ENCODE measurements around the gene NDC1.

Gene NDC1

DNA sequence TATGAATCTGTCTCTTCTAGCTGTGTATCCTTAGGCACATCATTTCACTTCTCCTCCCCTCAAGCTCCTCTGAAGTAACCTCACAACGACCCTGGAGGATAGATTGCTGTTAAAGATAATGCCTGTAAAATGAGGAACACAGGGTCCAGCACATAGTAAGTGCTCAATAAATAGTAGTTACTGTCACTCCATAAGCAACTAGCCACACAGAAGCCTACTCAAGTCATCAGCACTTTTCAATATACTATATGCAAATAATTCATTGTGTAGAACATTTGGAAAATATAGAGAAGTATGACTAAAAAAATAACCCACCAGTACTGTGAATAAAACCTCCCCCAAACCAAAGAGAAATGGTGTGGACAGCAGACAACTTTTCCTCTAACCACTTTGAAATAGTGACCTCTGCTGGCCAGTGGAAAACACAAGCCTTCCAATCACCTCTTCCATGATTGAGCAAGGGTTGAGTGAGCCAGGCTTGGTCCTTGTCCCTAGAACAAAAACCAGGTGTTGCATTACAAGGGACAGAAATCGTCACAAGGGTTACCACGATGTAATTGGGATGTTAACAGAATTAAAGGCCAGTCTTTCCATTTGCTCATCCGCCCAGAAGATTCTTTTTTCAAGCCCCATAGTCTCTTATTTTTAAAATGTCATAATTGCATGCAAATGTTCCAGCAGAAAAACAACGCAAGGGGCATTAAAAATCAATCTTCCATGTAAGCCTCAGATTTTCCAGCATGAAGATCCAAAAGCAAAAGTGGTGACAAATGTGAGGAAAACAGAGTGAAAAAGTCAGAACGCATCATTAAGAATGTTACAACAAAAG, 83.4 kb downstream of the NDC1 start:
- Histone ChIP-seq H3K9ac (no peak overlapping the region), H3K4me1 (peaks cover 2% of the 10 kb centered on the region), H3K4me3 (no peak overlapping the region), H3K27me3 (no peaks in the 10 kb centered on the region), H3K4me2 (no peak overlapping the region), H3K9me3 (no peaks in the 10 kb centered on the region), H3K27ac (no peak overlapping the region), H3K36me3 (no peaks in the 10 kb centered on the region), H4K20me1 (no peaks in the 10 kb centered on the region)
- no peak for TF ChIP-seq Cebpa-rat (IDR thresholded peaks at IDR 0.05)

- no peak for TF ChIP-seq Cebpa-rat (IDR thresholded peaks at IDR 0.05)
- H3K36me3 ChIP-seq, result no peaks in the 10 kb centered on the region
- H4K20me1 ChIP-seq, result no peaks in the 10 kb centered on the region
- H3K4me1 ChIP-seq, result peaks cover 10% of the 10 kb centered on the region
- no peak overlapping the region for H3K4me2 ChIP-seq
- no peaks in the 10 kb centered on the region for H3K27me3 ChIP-seq
- H3K9ac ChIP-seq, result no peak overlapping the region
- H3K27ac ChIP-seq, result no peak overlapping the region
- H3K9me3 ChIP-seq, result no peaks in the 10 kb centered on the region
- no peak overlapping the region for H3K4me3 ChIP-seq
Observed at GRCh38 chr1:53752281-53752680, 85.8 kb downstream of the NDC1 start.

DNA sequence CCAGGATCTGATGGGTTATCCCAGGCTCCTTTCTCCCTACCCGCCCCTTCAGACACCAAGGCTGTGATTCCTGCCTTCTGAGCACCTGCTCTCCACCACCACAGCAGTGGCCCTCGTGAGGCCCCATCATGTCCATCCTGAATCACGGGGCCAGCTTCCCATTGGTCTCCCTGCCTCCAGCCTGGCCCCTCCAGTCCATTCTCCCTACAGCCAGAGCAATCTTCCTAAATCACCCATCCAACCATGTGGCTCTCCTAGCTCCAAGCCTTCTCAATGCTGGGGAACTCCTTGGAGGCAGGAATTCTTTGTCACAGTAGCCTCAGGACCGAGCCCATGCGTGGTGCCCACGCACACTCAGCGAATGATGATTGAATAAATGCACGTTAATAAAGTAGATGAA, 90.3 kb downstream of the NDC1 start:
- Histone ChIP-seq H3K9me3 (peaks cover 7% of the 10 kb centered on the region), H3K4me1 (peaks cover 10% of the 10 kb centered on the region), H3K27ac (no peak overlapping the region), H3K36me3 (no peaks in the 10 kb centered on the region), H3K9ac (no peak overlapping the region), H3K27me3 (no peaks in the 10 kb centered on the region), H3K4me3 (no peak overlapping the region), H3K4me2 (no peak overlapping the region), H4K20me1 (no peaks in the 10 kb centered on the region)
- no peak for TF ChIP-seq Cebpa-rat (IDR thresholded peaks at IDR 0.05)

- H3K9me3 ChIP-seq, result peaks cover 18% of the 10 kb centered on the region
- H3K27me3 ChIP-seq, result peaks cover 50% of the 10 kb centered on the region
- H3K27ac ChIP-seq, result no peak overlapping the region
- no peak overlapping the region for H3K9ac ChIP-seq
- H4K20me1 ChIP-seq, result peaks cover 21% of the 10 kb centered on the region
- H3K4me3 ChIP-seq, result no peak overlapping the region
- H3K4me1 ChIP-seq, result peaks cover 17% of the 10 kb centered on the region
- no peak for TF ChIP-seq Cebpa-rat (IDR thresholded peaks at IDR 0.05)
- H3K4me2 ChIP-seq, result no peak overlapping the region
- H3K36me3 ChIP-seq, result no peaks in the 10 kb centered on the region
Observed at GRCh38 chr1:53740621-53741105, 97.4 kb downstream of the NDC1 start.

- peaks cover 21% of the 10 kb centered on the region for H4K20me1 ChIP-seq
- peaks cover 64% of the 10 kb centered on the region for H3K27me3 ChIP-seq
- H3K9ac ChIP-seq, result peak within 1 kb of the TSS; percentile 51; the same call in 1 of the 2 replicates
- peak within 1 kb of the TSS; percentile 99 for H3K4me2 ChIP-seq
- H3K27ac ChIP-seq, result no peak within 1 kb of the TSS
- no peak for TF ChIP-seq Cebpa-rat (IDR thresholded peaks at IDR 0.05)
- peak within 1 kb of the TSS; percentile 70 for H3K4me3 ChIP-seq
- H3K36me3 ChIP-seq, result no peaks in the 10 kb centered on the region
- H3K4me1 ChIP-seq, result peaks cover 17% of the 10 kb centered on the region
- peaks cover 18% of the 10 kb centered on the region for H3K9me3 ChIP-seq
Observed at GRCh38 chr1:53739109-53739681, 98.9 kb downstream of the NDC1 start, which contains the start of gene GLIS1. GLIS1 (minus strand) TSS chr1:53739164; CDS start chr1:53738064, 1,100 bp downstream.

- peak overlapping the region; percentile 70 for H3K4me3 ChIP-seq
- H4K20me1 ChIP-seq, result peaks cover 21% of the 10 kb centered on the region
- H3K4me1 ChIP-seq, result peaks cover 17% of the 10 kb centered on the region
- H3K27me3 ChIP-seq, result peaks cover 64% of the 10 kb centered on the region
- peak overlapping the region; percentile 51; the same call in 1 of the 2 replicates for H3K9ac ChIP-seq
- no peak for TF ChIP-seq Cebpa-rat (IDR thresholded peaks at IDR 0.05)
- peak overlapping the region; percentile 99 for H3K4me2 ChIP-seq
- H3K36me3 ChIP-seq, result no peaks in the 10 kb centered on the region
- H3K9me3 ChIP-seq, result peaks cover 17% of the 10 kb centered on the region
- no peak overlapping the region for H3K27ac ChIP-seq
Observed at GRCh38 chr1:53738205-53739108, 99.6 kb downstream of the NDC1 start.

- Histone ChIP-seq H3K27me3 (peaks cover 64% of the 10 kb centered on the region), H3K9ac (no peak overlapping the region), H4K20me1 (peaks cover 21% of the 10 kb centered on the region), H3K4me3 (peak overlapping the region; percentile 70; the same call in 1 of the 2 replicates), H3K9me3 (peaks cover 10% of the 10 kb centered on the region), H3K4me2 (peak overlapping the region; percentile 99), H3K4me1 (peaks cover 17% of the 10 kb centered on the region), H3K27ac (no peak overlapping the region), H3K36me3 (no peaks in the 10 kb centered on the region)
- no peak for TF ChIP-seq Cebpa-rat (IDR thresholded peaks at IDR 0.05)
Observed at GRCh38 chr1:53737648-53738204, 100.4 kb downstream of the NDC1 start.

- Histone ChIP-seq H3K36me3 (no peaks in the 10 kb centered on the region), H3K9ac (no peak overlapping the region), H3K9me3 (no peaks in the 10 kb centered on the region), H3K4me1 (peaks cover 17% of the 10 kb centered on the region), H3K4me2 (no peak overlapping the region), H3K27ac (no peak overlapping the region), H3K27me3 (peaks cover 64% of the 10 kb centered on the region), H3K4me3 (no peak overlapping the region), H4K20me1 (peaks cover 21% of the 10 kb centered on the region)
- TF ChIP-seq Cebpa-rat (IDR thresholded peaks at IDR 0.05), result no peak
Observed at GRCh38 chr1:53736290-53736689, 101.8 kb downstream of the NDC1 start.

GRCh38 chr1:53735681-53736080, 102.4 kb downstream of the NDC1 start:
- Histone ChIP-seq H3K27me3 (peaks cover 64% of the 10 kb centered on the region), H3K4me1 (peaks cover 17% of the 10 kb centered on the region), H3K9ac (no peak overlapping the region), H3K4me3 (no peak overlapping the region), H3K36me3 (no peaks in the 10 kb centered on the region), H3K9me3 (no peaks in the 10 kb centered on the region), H3K4me2 (no peak overlapping the region), H3K27ac (no peak overlapping the region), H4K20me1 (peaks cover 21% of the 10 kb centered on the region)
- no peak for TF ChIP-seq Cebpa-rat (IDR thresholded peaks at IDR 0.05)
